Uterus (tissue), 4 donors: ENCODE results near the gene CACNB2. TPM values are rescaled to one million over a fixed set of nuclear protein-coding genes. Genes with fewer than 3 reads are reported as not detected.
"Not testable (repeated sequence)": the region's sequence is repeated elsewhere in the genome, so short reads cannot be mapped to it uniquely, and the experiment has no call there.

ENCODE experiments used
- DNase-seq, 2 donors: peaks; one replicate each; pipeline ENCODE4 v3.0.0-alpha.2; 2019 to 2020
- H3K27ac ChIP-seq, 2 donors: fragments of 200-600 bp; sonication (generic); 1 replicate in 1 of 2; 2 replicates in 1 of 2; pipeline ENCODE4 v1.5.1; 2016 to 2018
- H3K27me3 ChIP-seq, 2 donors: fragments of 200-600 bp; sonication (generic); one replicate each; pipeline ENCODE4 v1.5.1; 2018 to 2019; ENCODE audit warnings: control low read depth in 1 of 2
- H3K36me3 ChIP-seq, 2 donors: fragments of 200-600 bp; sonication (generic); one replicate each; pipeline ENCODE4 v1.5.1; 2019; ENCODE audit warnings: control low read depth in 1 of 2
- H3K4me1 ChIP-seq, 2 donors: fragments of 200-600 bp; sonication (generic); one replicate each; pipeline ENCODE4 v1.5.1; 2018 to 2019; ENCODE audit warnings: control low read depth in 1 of 2
- H3K4me3 ChIP-seq, 2 donors: fragments of 200-600 bp; sonication (generic); 1 replicate in 1 of 2; 2 replicates in 1 of 2; pipeline ENCODE4 v1.5.1; 2018 to 2019; ENCODE audit warnings: mild to moderate bottlenecking in 1 of 2
- H3K9me3 ChIP-seq, 2 donors: fragments of 200-600 bp; sonication (generic); one replicate each; pipeline ENCODE4 v1.5.1; 2019; ENCODE audit warnings: control low read depth in 1 of 2
- CTCF ChIP-seq, 4 experiments: fragments of 200-600 bp in 2 of 4; fragments of 450-650 bp in 2 of 4; sonication (generic) in 2 of 4; IDR thresholded peaks; one replicate each; pipeline ENCODE4 v1.5.1; 2016 to 2019; ENCODE audit warnings: antibody characterized with exemption in 4 of 4, mild to moderate bottlenecking in 2 of 4, moderate library complexity in 1 of 4
- POLR2A ChIP-seq, 2 donors: fragments of 450-650 bp; IDR thresholded peaks; one replicate each; pipeline ENCODE4 v1.6.1; 2016; ENCODE audit warnings: antibody characterized with exemption in 2 of 2, mild to moderate bottlenecking in 1 of 2, moderate library complexity in 1 of 2
- intact Hi-C: fragments of 100-400 bp; cut with DNase I; formaldehyde crosslinking; loops from one replicate; pipeline ENCODE4 v1.15.1; 2023; ENCODE audit warnings: low total_unique reads
- total RNA-seq, 4 donors: library from RNA; depleted of rRNA in 3 of 4; stranded (reverse); fragments of >200 nt in 3 of 4; gene quantifications; one replicate each; pipeline versions ENCODE4 v1.1.0 to v1.2.4, GENCODE V29; 2014 to 2023
- donor health status: DM: yes; HTN: yes; CAD: no.

The CACNB2 gene
- total RNA-seq, 4 donors from 2014 or later: 19.4 to 33.0 (median 27.0) TPM

DNA sequence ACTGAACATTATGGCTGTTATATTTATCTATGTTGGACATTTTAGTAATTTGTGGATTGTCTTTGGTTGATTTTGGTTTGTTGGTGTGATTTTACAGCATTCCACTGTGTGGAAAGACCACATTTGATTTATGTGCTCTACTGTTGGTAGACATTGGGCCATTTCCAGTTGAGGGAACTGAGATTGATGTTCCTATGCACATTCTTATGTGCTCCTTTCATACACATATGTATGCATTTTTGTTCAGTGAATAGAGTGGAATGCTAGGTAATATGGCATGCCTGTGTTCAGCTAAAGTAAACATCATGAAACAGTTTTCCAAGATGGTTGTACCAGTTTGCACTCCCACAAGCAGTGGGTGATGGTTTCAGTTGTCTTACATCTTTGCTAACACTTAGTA is 15.1 kb downstream of the CACNB2 start:
- no peaks in the 10 kb centered on the region for H3K4me1 ChIP-seq
- H3K36me3 ChIP-seq: no peaks in the 10 kb centered on the region
- H3K27me3 ChIP-seq: no peaks in the 10 kb centered on the region
- no peak overlapping the region for H3K27ac ChIP-seq
- TF ChIP-seq POLR2A (IDR thresholded peaks at IDR 0.05) (no peak), CTCF (IDR thresholded peaks at IDR 0.05) (no peak)
- no peaks in the 10 kb centered on the region for H3K9me3 ChIP-seq
- no peak for DNase-seq
- intact Hi-C loops: no loop called here
- H3K4me3 ChIP-seq: no peak overlapping the region

GRCh38 chr10:18156797-18157196 is 16.6 kb downstream of the CACNB2 start:
- H3K4me3 ChIP-seq, DNase-seq, H3K36me3 ChIP-seq, intact Hi-C loops, H3K9me3 ChIP-seq, H3K27me3 ChIP-seq, H3K4me1 ChIP-seq: not testable (repeated sequence)
- peak overlapping the region; percentile 51 to 71 for H3K27ac ChIP-seq

- H3K4me3 ChIP-seq: no peak overlapping the region
- peak overlapping the region; percentile 51 to 71 for H3K27ac ChIP-seq
- no peaks in the 10 kb centered on the region for H3K36me3 ChIP-seq
- H3K27me3 ChIP-seq: no peaks in the 10 kb centered on the region
- no peaks in the 10 kb centered on the region for H3K9me3 ChIP-seq
- DNase-seq: no peak
- H3K4me1 ChIP-seq: no peaks in the 10 kb centered on the region
- intact Hi-C loops: no loop called here
- TF ChIP-seq CTCF (IDR thresholded peaks at IDR 0.05) (no peak), POLR2A (IDR thresholded peaks at IDR 0.05) (no peak)
Measured at GRCh38 chr10:18157881-18158280, 17.7 kb downstream of the CACNB2 start.

GRCh38 chr10:18158773-18159265 is 18.6 kb downstream of the CACNB2 start:
- H3K27ac ChIP-seq: peak overlapping the region; percentile 51 to 71
- no peaks in the 10 kb centered on the region for H3K27me3 ChIP-seq
- H3K4me1 ChIP-seq: no peaks in the 10 kb centered on the region
- no peaks in the 10 kb centered on the region for H3K9me3 ChIP-seq
- no peak overlapping the region for H3K4me3 ChIP-seq
- H3K36me3 ChIP-seq: no peaks in the 10 kb centered on the region
- DNase-seq: no peak
- TF ChIP-seq CTCF (IDR thresholded peaks at IDR 0.05): no peak
- intact Hi-C loops: no loop called here

DNA sequence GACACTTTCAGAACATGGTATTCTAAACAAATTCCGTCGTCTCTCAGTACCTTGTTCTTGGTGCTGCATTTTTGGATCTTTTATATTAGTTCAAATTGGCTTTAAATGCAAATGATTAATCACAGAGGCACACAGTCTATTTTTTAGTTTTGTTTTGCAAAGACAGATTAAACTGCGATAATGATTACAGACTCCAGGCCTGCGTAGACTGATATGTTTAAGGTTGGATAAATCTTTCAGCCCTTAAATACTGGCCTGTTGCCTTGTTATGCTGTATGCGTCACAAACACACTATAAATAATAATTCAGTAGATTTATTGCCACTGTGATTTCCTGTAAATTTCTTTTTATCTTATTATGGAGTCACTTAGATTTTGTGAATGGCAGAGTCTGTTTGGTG is 19.3 kb downstream of the CACNB2 start:
- Histone ChIP-seq H3K27ac (peak overlapping the region; percentile 51 to 71), H3K4me3 (no peak overlapping the region)
- intact Hi-C loops: no loop called here

More for the DNA sequence above, 19.3 kb downstream of the CACNB2 start:
- TF ChIP-seq CTCF (IDR thresholded peaks at IDR 0.05) (no peak), POLR2A (IDR thresholded peaks at IDR 0.05) (no peak)
- Histone ChIP-seq H3K4me1 (no peaks in the 10 kb centered on the region), H3K36me3 (no peaks in the 10 kb centered on the region), H3K27me3 (no peaks in the 10 kb centered on the region), H3K9me3 (no peaks in the 10 kb centered on the region)
- DNase-seq: no peak
